Retinal pigment epithelial cell (primary cell): ENCODE results near the gene BAHCC1.
"Not testable (repeated sequence)": the region's sequence is repeated elsewhere in the genome, so short reads cannot be mapped to it uniquely, and the experiment has no call there.

Experiments used
- DNase-seq: peaks from one replicate; pipeline ENCODE4 v3.0.0-alpha.2; 2010; ENCODE audit warnings: low read depth
- H3K4me3 ChIP-seq: 2 replicates; pipeline ENCODE4 v1.5.1; 2011; ENCODE audit warnings: mild to moderate bottlenecking, low read length, control low read depth, moderate library complexity
- TF ChIP-seq, protein P1 (sequence below): conservative IDR thresholded peaks from 2 replicates; pipeline ENCODE4 v1.5.1; 2011; ENCODE audit warnings: low read depth, low read length, control low read depth, inconsistent platforms

The BAHCC1 gene

DNA sequence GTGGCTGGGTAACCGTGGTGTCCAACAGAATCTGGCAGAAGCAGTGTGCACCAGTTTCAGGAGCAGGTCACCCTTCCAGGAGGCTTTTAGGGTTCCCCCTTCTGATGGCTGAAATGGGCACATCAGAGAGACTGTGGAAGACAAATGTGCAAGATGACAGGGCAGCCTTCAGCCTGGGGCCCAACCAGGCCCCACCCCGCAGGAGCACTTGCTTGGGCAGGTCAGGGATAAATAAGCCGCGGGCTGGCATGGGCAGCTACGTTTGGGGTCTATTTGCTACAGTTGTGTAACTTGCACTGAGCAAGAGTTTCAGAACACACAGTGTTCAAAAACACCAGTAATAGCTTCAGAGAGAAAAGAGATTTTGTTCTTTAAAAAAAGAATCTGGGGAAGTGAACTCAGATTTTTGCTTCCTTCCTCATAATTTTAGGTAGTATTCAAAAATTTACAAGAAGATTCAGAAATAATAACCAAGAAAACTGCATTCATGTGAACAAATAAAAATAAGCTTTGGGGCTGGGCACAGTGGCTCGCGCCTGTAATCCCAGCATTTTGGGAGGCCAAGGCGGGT lies 44.9 kb upstream of the BAHCC1 start:
- TF ChIP-seq, protein P1, sequence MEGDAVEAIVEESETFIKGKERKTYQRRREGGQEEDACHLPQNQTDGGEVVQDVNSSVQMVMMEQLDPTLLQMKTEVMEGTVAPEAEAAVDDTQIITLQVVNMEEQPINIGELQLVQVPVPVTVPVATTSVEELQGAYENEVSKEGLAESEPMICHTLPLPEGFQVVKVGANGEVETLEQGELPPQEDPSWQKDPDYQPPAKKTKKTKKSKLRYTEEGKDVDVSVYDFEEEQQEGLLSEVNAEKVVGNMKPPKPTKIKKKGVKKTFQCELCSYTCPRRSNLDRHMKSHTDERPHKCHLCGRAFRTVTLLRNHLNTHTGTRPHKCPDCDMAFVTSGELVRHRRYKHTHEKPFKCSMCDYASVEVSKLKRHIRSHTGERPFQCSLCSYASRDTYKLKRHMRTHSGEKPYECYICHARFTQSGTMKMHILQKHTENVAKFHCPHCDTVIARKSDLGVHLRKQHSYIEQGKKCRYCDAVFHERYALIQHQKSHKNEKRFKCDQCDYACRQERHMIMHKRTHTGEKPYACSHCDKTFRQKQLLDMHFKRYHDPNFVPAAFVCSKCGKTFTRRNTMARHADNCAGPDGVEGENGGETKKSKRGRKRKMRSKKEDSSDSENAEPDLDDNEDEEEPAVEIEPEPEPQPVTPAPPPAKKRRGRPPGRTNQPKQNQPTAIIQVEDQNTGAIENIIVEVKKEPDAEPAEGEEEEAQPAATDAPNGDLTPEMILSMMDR, result no peak

DNA sequence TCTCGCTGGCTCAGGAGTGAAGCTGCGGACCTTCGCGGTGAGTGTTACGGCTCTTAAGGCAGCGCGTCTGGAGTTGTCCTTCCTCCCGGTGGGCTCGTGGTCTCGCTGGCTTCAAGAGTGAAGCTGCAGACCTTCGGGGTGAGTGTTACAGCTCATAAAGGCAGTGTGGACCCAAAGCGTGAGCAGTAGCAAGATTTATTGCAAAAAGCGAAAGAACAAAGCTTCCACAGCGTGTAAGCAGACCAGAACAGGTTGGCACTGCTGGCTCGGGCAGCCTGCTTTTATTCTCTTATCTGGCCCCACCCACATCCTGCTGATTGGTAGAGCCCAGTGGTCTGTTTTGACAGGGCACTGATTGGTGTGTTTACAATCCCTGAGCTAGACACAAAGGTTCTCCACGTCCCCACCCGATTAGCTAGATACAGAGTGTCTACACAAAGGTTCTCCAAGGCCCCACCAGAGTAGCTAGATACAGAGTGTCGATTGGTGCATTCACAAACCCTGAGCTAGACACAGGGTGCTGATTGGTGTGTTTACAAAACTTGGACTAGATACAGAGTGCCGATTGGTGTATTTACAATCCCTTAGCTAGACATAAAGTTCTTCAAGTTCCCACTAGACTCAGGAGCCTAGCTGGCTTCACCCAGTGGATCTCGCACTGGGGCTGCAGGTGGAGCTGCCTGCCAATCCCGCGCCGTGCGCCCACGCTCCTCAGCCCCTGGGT lies 43.8 kb upstream of the BAHCC1 start:
- H3K4me3 ChIP-seq, DNase-seq: not testable (repeated sequence)

More for the DNA sequence above, 44.9 kb upstream of the BAHCC1 start:
- no peak overlapping the region for H3K4me3 ChIP-seq
- no peak for DNase-seq

DNA sequence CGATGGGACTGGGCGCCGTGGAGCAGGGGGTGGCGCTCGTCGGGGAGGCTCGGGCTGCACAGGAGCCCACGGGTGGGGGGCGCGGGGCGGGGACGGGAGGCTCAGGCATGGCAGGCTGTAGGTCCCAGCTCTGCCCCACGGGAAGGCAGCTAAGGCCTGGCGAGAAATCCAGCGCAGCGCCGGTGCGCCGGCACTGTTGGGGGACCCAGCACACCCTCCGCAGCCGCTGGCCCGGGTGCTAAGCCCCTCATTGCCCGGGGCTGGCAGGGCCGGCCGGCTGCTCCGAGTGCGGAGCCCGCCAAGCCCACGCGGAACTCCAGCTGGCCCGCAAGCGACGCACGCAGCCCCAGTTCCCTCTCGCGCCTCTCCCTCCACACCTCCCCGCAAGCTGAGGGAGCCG lies 43.2 kb upstream of the BAHCC1 start:
- not testable (repeated sequence) for DNase-seq, H3K4me3 ChIP-seq

DNA sequence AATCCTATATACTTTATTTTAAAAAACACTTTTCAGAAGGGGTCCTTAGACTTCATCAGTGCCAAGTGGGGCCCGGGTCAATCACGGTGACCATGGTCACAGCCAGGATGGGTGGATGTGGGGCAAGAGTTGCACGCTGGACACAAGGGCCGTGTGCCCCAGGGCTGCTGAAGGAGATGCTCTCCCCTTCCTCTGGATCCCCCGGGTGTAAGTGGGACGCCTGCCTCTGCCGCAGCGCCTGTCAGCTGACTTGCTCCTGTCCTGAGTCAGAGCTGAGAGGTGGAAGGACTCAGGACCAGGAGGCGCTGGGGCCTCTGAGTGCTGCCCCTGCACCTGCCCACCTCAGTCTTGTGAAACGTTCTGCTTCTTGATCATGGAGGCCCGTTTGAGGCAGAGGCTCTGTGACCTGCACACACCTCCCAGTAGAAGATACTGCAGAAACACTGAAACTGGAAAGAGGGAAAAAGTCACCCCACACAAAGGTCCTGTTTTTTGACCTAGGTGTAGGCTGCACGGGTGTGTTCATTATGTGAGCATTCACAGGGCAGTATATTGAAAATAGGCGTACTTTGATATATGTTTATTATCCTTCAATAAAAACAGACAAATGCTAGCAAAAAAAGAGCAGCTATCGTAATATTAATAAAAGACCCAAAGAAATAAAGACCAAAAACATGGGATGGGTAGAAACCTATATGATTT lies 40.9 kb upstream of the BAHCC1 start:
- H3K4me3 ChIP-seq, result no peak overlapping the region
- DNase-seq, result no peak
- TF ChIP-seq, protein P1, result no peak

DNA sequence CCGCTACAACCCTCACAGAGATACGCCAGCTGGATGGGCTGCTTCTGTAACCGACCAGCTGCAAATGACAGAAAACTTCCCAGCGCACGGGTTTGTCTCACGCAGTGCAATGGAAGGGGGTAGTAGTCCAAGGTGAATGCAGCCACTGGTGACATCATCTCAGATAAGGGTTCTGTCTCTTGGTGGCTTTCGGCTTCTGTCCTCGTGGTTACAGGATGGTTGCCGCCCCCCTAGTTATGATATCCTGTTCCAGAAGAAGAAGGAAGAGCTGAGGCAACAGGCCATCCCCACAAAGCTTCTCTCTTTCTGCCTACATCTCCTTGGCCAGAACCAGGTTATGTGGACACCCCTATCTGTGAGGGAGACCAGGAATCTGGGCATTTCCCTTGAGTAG lies 40.3 kb upstream of the BAHCC1 start:
- H3K4me3 ChIP-seq, result no peak overlapping the region
- no peak for DNase-seq
- TF ChIP-seq, protein P1, result no peak

DNA sequence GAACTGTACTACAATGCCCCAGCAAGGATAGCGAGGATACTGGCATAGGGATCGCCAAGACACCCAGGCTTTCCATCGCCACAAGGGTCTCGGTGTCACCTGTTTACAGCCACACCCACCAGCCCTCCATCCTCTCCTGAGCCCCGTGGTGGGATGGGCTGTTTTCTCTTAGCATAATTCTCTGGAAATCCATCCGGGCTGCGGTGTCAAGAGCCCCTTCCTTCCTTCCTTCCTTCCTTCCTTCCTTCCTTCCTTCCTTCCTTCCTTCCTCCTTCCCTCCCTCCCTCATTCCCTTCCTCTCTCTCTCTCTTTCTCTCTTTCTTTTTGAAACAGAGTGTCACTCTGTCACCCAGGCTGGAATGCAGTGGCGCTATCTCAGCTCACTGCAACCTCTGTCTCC lies 36.0 kb upstream of the BAHCC1 start:
- TF ChIP-seq, protein P1, result no peak
- DNase-seq, result no peak
- no peak overlapping the region for H3K4me3 ChIP-seq

DNA sequence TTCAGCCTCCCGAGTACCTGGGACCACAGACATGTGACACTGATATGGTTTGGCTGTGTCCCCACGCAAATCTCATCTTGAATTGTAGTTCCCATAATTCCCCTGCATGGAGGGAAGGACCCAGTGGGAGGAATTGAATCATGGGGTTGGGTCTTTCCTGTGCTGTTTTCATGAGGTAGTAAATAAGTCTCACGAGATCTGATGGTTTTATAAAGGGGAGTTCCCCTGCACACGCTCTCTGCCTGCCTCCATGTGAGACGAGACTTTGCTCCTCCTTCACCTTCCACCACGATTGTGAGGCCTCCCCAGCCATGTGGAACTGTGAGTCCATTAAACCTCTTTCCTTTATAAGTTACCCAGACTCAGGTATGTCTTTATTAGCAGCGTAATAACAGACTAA lies 33.3 kb upstream of the BAHCC1 start:
- not testable (repeated sequence) for H3K4me3 ChIP-seq, DNase-seq

DNA sequence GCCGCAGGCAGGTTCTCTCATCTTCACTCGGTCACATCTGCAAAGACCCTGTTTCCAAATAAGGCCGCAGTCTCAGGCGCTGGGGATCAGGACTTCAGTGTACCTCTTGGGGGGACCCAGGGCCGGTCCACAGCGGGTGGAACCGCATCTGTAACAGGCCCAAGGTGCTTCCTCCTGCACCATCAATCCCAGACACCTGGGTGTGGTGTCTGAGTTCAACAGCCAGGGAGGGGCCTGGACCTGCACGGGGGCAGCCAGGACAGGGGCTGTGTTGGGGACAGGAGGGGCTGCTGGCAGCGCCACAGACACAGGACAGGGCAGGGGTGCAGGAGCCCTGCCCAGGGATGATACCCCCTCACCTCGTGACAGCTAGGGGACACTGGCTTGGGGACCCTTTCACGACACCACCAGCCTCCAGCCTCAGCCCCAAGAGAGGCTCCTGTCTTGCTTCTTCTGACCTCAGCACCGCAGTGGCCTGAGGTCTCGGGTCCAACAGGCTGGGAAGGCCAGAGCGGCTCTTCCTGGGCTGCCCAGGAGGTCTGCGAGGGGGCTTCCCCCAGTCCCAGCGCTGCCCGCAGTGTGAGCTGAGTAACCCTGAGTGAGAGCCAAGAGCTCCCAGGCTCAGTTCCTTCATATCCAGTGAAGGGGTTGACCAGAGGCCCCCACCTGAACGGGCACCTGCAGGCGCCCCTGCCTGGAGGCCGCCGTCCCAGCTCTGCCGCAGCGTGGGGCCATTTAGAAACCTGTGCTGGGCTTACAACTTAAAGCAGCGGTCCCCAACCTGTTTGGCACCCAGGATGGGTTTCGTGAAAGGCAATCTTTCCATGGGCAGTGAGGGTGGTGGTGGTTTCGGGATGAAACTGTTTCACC lies 30.7 kb upstream of the BAHCC1 start:
- peak overlapping the region; percentile 40 for H3K4me3 ChIP-seq
- TF ChIP-seq, protein P1, result no peak
- no peak for DNase-seq
